Measurements from ENCODE around the gene RER1.
"Not testable (repeated sequence)": the region's sequence is repeated elsewhere in the genome, so short reads cannot be mapped to it uniquely, and the experiment has no call there.

The RER1 gene

DNA sequence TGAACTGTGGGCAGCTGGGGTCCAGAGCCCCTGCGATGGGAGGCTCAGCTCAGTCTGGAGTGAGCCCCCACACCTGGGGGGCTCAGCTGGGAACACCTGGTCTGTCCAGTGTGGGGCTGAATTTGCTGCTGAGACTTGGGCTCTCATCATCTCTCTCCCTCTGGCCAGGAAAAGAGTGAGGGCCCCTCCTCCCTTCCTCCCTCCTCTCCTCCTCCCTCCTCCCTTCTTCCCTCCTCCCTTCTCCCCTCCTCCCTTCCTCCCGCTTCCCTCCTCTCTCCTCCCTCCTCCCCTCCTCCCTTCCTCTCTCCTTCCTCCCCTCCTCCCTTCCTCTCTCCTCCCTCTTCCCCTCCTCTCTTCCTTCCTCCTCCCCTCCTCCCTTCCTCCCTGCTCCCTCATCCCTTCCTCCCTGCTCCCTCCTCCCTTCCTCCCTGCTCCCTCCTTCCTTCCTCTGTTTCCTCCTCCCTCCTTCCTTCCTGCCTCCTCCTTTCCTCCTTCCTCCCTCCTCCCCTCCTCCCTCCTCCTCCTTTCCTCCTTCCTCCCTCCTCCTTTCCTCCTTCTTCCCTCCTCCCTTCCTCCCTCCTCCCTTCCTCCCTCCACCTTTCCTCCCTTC lies 44.2 kb downstream of the RER1 start:
- no peak overlapping the region for H3K4me3 ChIP-seq (ENCODE audit: low read length)
- DNase-seq (ENCODE audit: low read depth, low spot score) = no peak

DNA sequence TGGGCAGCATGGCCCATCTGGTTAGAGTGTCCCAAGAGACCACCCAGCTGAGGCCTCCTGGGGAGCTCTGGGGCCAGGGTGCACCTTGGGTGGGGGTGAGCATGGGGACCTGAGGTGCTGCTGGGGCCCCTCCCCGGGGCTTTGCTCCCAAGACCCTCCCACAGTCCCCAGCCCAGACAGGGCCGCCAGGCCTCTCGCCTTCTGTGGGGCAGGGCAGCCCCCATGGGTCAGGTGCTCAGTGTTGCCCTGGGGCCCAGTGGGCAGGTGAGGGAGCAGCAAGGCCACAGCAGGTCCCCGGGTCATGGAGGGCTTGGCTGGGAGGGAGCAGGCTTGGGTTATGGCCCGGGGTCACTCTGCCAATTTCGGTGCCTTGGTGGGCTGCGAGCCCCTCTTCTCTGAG lies 45.2 kb downstream of the RER1 start:
- no peak for DNase-seq (ENCODE audit: low read depth, low spot score)
- H3K4me3 ChIP-seq (ENCODE audit: low read length) = no peak overlapping the region

DNA sequence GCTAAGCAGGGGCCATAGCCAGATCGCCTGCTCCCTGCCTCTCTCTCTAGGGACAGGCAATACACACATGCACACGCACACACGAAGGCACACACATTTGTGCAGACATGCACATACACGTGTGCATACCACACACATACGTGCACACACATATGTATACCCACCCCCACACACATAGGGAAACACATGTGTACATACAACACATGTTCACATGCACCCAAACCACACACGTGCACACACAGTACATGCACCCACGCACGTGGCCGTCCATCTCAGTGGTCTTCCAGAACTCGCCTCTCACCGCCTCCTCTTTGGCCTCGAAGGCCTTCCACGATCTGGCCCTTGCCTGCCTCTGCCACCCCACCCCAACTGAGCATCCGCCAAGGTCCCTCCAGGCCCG lies 46.0 kb downstream of the RER1 start:
- H3K4me3 ChIP-seq (ENCODE audit: low read length) = no peak overlapping the region
- DNase-seq (ENCODE audit: low read depth, low spot score) = no peak

DNA sequence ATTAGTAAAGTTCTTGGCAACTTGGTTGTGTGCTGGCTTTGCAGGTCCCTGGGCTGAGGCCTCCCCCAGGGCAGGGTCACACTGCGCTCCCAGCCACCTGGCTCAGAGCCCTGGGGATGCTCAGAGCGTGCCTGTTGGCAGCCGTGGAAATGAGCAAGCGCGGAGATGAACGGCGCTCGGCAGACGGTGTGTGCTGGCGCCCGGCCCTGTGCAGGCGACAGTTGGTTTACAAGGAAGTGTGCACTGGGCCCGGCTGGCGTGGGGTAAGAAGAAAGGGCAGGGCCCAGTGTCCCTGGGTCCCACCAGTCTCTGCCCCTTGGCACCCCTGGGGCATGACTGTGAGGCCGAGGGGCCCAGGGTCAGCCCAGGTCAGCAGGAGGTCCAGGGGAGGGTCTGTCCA lies 46.4 kb downstream of the RER1 start:
- no peak for DNase-seq (ENCODE audit: low read depth, low spot score)
- H3K4me3 ChIP-seq (ENCODE audit: low read length) = no peak overlapping the region

DNA sequence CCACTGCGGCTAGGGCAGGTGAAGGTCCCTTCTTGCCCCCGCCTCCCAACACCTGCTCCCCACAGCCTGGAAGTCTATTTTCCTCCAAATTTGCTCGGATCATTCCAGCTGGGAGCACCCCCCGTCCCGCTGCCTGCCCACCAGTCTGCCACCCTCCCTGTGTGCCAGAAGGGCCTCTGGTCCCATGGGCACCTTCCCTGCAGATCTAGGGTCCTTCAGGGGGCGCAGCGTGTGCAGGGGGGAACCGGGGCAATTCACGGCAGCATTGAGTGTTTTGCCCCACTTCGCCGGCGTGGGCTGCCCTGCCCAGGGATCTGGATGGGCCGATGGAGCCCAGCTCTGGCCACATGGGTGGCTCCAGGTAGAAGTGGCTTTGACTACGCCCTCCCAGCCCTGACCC lies 47.0 kb downstream of the RER1 start:
- no peak for DNase-seq (ENCODE audit: low read depth, low spot score)
- H3K4me3 ChIP-seq (ENCODE audit: low read length) = no peak overlapping the region

DNA sequence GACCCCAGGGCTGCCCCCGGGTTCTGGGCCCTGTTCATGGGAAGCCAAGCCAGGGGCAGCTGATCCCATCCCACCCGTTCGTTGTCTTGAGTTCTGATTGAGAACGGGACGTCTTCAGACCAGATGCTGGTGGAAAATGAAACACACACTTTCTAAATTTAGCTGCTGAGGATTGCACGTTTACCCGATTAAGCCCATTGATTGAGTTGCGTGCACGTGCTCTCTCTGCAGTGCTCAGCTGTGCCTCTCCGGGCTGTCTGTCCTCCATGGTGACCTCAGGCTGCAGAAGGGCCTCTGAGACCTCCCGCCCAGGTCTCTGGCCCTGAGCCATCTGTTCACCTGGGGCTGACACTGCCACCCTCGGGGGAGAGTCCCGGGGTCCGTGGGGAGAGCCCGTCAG lies 47.7 kb downstream of the RER1 start:
- H3K4me3 ChIP-seq (ENCODE audit: low read length) = no peak overlapping the region
- DNase-seq (ENCODE audit: low read depth, low spot score) = no peak

DNA sequence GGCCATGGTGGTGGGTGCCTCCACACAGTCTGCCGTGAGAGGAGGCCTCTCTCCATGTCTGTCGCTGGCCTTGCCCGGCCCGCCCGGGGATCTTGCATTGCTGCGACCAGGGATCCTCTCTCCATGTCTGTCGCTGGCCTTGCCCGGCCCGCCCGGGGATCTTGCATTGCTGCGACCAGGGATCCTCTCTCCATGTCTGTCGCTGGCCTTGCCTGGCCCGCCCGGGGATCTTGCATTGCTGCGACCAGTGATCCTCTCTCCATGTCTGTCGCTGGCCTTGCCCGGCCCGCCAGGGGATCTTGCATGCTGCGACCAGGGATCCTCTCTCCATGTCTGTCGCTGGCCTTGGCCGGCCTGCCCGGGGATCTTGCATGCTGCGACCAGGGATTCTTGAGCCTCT lies 48.7 kb downstream of the RER1 start:
- not testable (repeated sequence) for H3K4me3 ChIP-seq (ENCODE audit: low read length); DNase-seq (ENCODE audit: low read depth, low spot score)

DNA sequence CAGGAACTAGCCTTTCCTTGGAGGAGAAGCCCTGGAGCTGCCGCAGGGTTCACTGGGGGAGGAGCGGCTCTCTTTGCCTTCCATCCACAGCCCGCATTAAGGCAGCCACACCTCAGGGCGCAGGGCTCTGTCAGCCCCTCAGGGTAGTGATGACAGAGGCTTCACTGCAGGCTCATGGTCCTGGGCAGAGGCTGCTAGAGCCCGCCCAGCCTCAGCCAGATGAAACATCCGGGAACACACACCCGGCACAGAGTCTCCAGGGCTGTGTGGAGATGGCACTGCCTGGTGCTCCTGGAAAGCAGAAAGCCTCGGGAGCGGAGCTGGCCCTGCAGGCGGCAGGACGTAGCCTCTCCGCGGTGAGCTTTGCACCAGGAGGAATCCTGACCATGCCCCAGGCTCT lies 50.1 kb downstream of the RER1 start:
- no peak for DNase-seq (ENCODE audit: low read depth, low spot score)
- no peak overlapping the region for H3K4me3 ChIP-seq (ENCODE audit: low read length)

DNA sequence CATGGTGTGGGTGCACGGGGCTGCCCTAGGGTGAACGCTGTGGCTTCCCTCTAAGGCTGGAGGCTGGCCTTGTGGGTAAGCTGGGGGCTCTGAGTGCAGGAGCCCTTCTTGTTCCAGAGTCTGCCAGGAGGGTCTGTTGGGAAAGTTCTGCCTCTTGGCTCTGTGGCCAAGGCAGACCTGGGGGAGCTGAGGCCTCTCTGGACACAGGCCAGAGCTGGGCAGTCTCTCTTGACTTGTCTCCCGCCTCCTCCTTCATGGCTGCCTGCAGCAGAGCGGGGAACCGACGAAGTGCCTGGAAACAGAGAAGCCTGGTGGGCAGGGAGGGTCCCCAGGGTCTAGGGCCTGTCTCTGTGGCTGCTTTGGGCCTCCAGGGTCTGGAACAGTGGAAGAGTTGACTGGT lies 51.0 kb downstream of the RER1 start:
- H3K4me3 ChIP-seq (ENCODE audit: low read length) = no peak overlapping the region
- DNase-seq (ENCODE audit: low read depth, low spot score) = no peak

DNA sequence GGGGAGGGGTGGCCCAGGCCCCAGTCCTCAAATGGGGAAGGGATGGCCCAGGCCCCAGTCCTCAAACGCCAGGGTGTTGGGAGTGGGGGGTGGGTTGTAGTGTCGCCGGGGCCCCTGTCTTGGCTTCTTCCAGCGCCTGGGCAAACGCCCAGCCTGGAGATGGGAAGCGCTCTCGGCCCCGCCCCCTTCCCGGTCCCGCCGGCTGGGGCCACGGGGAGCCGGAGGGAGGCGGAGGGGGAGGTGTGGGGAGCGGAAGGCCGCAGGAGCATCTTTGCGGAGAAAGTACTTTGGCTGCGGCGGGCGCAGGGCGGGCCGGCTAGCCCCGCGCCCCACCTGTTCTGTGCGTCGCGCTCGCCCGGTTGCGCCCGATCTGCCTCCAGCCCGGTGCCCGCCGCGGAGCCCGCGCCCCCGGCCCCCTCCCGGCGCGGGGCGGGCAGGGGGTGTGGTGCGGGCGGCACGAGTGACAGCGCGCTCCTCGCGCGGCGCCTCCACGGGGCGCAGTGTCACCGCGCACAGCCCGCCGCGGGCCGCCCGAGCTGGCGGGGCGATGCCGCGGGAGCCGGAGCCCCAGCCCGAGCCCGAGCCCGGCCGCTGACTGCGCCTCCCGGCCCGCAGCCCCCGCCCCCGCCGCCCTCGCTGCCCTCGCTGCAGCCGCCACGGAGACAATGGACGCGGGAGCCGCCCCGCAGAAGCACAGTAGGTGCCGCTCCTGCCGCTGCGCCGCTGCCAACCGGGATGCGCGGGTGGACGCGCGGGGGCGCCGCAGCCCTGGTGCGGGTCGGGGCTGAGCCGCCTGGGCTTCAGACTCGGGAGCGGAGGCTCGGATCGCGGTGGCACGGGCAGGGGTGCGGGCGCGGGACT lies 51.9 kb downstream of the RER1 start:
- no peak overlapping the region for H3K4me3 ChIP-seq (ENCODE audit: low read length)
- DNase-seq (ENCODE audit: low read depth, low spot score) = no peak

DNA sequence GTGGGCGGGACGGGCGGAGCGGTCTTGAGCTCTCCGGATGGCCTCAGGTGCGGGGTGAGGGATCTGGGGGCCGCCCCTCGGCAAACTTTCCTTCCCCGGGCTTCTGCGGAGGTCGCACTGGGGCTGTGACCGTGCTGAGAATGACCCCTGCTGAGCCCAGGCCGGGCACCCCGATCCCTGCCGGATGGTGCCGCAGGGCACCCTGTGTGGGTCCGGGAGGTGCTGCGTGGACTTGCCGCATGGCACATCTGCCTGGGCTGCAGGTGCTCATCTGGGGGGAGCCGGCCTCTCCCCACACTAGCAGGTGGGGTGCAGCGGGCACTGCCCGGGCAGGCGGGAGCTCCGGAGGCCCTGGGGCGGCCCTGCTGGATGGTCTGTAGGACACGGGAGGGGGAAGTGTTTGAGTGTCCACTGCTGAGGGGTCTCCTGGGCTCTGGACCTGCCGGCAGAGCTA lies 52.5 kb downstream of the RER1 start:
- H3K4me3 ChIP-seq (ENCODE audit: low read length) = no peak overlapping the region
- no peak for DNase-seq (ENCODE audit: low read depth, low spot score)

DNA sequence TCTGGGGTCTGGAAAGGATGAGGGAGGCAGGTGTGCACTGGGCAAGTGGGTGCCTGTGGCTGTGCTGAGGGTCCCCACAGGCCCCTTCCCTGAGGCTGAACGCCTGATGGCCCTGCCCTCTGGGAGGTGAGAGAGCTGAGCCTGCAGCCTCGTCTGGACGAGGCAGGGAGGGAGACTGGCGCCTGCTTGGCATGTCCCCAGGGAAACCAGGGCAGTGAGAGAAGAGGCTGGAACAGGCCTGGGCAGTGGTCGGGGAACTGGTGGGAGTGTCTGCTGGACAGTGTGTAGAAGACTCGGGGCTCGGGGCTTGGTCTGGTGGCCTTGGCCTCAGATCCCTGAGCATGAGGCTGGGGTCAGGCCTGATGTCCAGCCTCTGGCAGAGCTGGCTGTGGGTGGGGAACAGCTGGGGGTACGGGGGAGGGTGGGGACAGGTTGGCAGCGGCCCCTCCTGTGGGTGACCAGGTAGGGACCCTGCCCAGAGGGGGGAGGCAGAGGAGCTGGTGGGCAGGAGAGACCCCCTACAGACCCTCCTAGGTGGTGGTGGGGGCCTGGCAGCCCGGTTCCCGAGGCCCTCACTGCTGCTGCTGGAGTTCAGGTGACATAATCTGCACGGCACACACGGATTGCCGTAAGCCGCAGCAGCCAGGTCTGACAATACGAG lies 53.7 kb downstream of the RER1 start:
- no peak for DNase-seq (ENCODE audit: low read depth, low spot score)
- H3K4me3 ChIP-seq (ENCODE audit: low read length) = no peak overlapping the region

DNA sequence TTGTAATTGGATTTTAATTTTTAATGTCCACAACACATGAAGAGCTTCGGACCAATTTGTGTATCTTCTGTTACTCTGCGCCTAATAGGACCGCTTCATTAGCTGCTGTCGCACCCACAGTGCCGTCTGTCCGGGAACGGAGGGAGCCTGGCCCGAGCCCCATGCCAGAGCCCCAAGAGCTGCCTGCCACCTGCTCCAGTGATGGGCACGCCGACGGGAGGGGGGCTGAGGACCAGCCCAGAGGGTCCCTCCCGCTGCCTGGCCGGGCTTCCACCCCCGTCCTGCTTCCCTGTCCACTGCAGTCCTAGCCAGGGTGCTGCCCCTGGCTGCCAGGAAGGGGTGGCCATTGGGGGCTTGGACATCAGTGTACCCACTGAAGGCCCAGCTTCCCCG lies 54.2 kb downstream of the RER1 start:
- no peak for DNase-seq (ENCODE audit: low read depth, low spot score)
- no peak overlapping the region for H3K4me3 ChIP-seq (ENCODE audit: low read length)

DNA sequence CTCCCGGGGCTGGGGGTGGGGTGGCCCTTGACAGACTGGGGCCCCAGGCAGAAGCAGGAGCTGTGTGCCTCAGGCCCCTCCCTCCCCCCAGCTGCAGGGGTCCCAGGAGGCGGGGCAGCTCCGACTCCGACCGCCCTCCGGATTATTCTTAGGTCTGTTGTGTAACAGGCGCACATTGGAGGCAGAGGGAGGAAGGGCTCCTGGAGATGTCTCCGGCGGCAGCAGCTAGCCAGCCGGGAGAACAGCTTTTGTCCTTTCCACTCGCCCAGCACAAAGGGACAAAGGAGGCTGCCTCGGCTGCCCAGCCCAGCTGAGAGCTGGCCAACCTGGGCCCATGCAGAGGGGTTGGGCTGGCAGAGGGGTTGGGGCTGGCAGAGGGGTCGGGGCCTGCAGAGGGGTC lies 54.8 kb downstream of the RER1 start:
- no peak overlapping the region for H3K4me3 ChIP-seq (ENCODE audit: low read length)
- DNase-seq (ENCODE audit: low read depth, low spot score) = no peak

DNA sequence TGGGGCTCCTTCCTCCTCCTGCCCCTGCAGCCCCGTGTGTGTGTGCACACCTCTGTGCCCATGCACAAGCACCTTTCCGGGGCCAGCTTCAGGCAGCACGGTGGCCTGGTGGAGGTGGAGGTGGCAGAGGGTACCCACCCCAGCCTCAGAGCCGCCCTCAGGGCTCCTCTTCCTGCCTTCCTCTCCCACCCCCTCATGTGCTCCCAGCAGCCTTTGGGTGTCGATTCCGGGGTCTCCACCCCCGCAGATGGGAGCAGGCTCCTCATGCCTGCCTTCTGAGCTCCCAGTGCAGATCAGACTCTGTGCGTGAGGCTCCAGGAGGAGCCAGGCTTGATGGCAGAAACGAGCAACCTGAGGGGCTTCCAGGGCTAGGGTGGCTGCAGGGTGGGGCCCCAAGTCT lies 55.2 kb downstream of the RER1 start:
- H3K4me3 ChIP-seq (ENCODE audit: low read length) = no peak overlapping the region
- DNase-seq (ENCODE audit: low read depth, low spot score) = no peak

DNA sequence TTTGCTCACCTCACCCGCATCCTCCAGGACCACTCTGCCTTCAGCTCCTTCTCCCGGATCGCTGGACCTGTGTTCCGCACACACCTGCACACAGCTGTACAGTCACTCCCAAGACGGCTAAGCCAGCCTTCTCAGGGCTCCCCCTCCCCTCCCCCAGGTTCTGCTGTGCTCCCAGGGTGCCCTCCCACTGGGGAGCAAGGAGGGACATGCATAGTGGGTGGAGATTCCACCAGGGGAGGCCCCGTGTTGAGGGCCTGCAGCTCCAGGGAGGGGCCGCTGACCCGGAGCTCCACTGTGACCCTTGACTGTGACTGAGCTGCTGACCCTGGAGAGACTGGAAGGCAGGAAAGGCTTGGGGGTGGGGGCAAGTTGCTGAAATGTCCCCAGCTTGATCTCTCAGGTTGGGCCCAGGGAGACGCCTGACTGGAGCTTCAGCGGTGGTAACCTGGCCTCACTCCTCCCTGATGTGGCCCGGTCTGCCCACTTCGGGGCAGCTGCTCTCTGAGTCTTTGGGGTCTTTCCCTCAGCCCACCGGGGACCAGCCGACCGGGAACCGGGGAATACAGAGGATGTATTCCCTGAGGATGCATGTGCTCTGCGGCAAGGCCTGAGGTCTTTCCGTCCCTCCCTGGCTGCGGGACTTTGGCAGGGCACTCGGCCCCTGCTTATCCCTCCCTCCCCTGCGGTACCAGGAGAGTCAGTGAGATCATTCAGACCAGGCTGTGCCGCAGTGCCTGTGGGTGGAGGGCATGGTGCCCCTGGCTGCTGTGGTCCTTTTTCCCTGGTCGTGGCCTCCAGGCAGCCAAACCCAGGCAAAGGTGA lies 55.8 kb downstream of the RER1 start:
- no peak for DNase-seq (ENCODE audit: low read depth, low spot score)
- H3K4me3 ChIP-seq (ENCODE audit: low read length) = no peak overlapping the region

DNA sequence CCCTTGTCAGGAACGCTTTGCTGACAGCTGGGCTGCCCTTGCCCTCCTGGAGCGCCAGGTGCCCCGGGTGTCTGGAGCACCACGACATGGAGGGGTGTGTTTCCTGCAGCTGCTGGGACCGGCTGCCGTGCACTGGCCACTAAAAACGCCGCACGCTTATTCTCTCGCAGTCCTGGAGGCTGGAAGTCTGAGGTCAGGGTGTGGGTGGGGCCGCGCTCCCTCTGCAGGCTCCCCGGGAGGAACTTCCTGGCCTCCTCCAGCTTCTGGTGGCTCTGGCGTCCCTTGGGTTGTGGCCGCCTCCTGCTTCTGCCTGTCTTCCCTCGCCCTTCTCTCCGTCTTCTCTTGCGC lies 56.4 kb downstream of the RER1 start:
- no peak for DNase-seq (ENCODE audit: low read depth, low spot score)
- H3K4me3 ChIP-seq (ENCODE audit: low read length) = no peak overlapping the region

DNA sequence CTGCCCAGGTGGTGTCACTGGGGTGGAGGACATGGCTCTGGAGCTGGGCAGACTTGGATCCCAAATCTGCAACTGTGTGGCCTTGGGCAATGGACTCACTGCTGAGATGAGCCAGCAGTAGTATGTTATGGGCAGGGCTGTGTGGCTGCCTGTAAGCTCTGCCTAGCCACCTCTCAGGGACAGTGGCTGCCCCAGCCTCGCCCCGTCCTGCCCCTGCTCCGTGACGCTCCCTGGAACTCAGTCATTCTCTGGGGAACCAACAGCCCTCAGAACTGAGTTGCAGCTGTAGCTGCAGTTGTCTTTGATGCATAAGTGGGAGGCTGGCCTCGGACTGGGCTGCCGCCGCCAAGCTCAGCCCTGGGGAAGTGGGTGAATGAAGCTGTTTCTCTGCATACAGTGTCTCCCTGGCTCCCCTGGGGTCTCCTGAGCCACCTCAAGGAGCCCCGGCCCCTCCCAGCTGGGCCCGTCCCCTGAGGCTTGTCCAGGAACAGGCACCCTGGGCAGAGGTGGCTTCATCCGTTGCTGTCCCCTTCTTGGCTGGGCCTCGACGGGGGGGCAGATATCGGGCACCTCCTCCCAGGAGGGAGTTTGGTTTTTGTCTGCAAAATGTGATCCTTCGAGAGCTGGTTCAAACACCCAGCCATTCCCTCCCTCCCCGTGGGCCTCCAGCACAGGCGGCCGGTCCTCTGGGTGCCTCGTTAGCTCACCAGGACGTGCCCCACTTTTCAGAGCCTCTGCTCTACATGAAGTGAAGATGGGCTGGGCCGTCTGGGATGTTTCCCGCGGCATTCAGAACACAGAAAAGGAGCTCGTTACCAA lies 58.2 kb downstream of the RER1 start:
- H3K4me3 ChIP-seq (ENCODE audit: low read length) = no peak overlapping the region
- no peak for DNase-seq (ENCODE audit: low read depth, low spot score)

DNA sequence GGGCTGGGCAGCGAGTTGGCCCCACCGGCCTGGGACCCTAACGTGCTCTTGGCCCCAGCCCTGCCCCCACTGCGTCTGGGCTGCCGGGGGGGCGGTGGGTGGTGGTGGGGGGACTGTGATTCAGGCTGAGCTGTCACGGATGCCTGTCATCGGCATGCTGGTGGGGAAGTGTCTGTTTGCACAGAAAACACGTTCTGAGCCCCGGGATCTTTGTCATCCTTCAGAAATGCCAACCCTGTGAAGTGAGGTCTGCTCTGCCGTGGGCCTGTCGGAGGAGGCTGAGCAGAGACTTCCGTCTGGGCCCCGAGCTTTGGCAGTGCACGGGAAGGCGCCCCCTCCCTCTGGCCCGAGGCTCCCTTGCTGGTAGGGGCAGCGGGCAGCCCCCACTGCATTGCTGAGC lies 60.1 kb downstream of the RER1 start:
- no peak for DNase-seq (ENCODE audit: low read depth, low spot score)
- H3K4me3 ChIP-seq (ENCODE audit: low read length) = no peak overlapping the region
